GM12878 (cell line): ENCODE measurements around the gene TRIM74. TPM values are rescaled to one million over a fixed set of nuclear protein-coding genes. Genes with fewer than 3 reads are reported as not detected.
A peak's percentile ranks its signal among the peaks of the same experiment; 100 is the strongest.
"Not testable (repeated sequence)": the region's sequence is repeated elsewhere in the genome, so short reads cannot be mapped to it uniquely, and the experiment has no call there.

Experiments used
- ATAC-seq: fragments of 200-7000 bp; cut with Tn5 transposase; 3 replicates; pipeline ENCODE4 v1.9.1; 2020; ENCODE audit warnings: mild to moderate bottlenecking, moderate library complexity
- BruUV-seq: library from RNA; stranded (reverse); fragments of 400-500 nt; replicated peaks from 2 replicates; lab custom pipeline; 2021; lab: Mats Ljungman, UMichigan
- CTCF ChIA-PET: fragments of 300-600 bp; sonication (Branson Sonifier 250); formaldehyde crosslinking; extraction: SDS; loops from one replicate; lab custom pipeline; 2021; ENCODE audit warnings: inconsistent platforms; lab: Yijun Ruan, JAX
- POLR2A ChIA-PET: fragments of 350-600 bp; formaldehyde crosslinking; extraction: SDS; loops from one replicate; lab custom pipeline; 2021; ENCODE audit warnings: inconsistent platforms; lab: Charles Lee
- RAD21 ChIA-PET: fragments of 300-600 bp; sonication (Branson Sonifier 250); formaldehyde crosslinking; loops from one replicate; lab custom pipeline; 2023; ENCODE audit warnings: antibody characterized with exemption; ENCODE audit not compliant: unreplicated experiment; lab: Charles Lee
- SMC1A ChIA-PET: fragments of 300-600 bp; sonication (Branson Sonifier 250); formaldehyde crosslinking; loops from one replicate; lab custom pipeline; 2023; ENCODE audit not compliant: unreplicated experiment, uncharacterized antibody; lab: Charles Lee
- DNase-seq: peaks from one replicate; pipeline ENCODE4 v3.0.0-alpha.2; 2011; ENCODE audit warnings: low read depth, low spot score
- FAIRE-seq: peaks from 3 replicates; lab custom pipeline; 2011; peaks lifted over from hg19 to GRCh38; lab: Jason Lieb, UNC
- H2AFZ ChIP-seq: 2 replicates; pipeline ENCODE4 v1.6.0; 2011; ENCODE audit warnings: low read depth, low read length, control low read depth; ENCODE audit not compliant: control insufficient read depth
- H3K27ac ChIP-seq: 2 replicates; pipeline ENCODE4 v1.5.1; 2011; ENCODE audit warnings: control low read depth; ENCODE audit not compliant: control insufficient read depth, insufficient read depth
- H3K27me3 ChIP-seq, 2 experiments: replicated peaks in 1 of 2; 2 replicates each; pipeline versions ENCODE4 v1.6.0 to v1.6.1; 2011; ENCODE audit warnings: low read length in 1 of 2; ENCODE audit not compliant: control insufficient read depth in 2 of 2, insufficient read depth in 2 of 2
- H3K36me3 ChIP-seq, 2 experiments: 2 replicates each; pipeline ENCODE4 v1.5.1; 2011; ENCODE audit warnings: low read length in 1 of 2; ENCODE audit not compliant: control insufficient read depth in 2 of 2, insufficient read depth in 2 of 2
- H3K4me1 ChIP-seq: 2 replicates; pipeline ENCODE4 v1.6.1; 2011; ENCODE audit warnings: mild to moderate bottlenecking, low read length, moderate library complexity, mixed read lengths; ENCODE audit not compliant: control insufficient read depth, insufficient read depth
- H3K4me2 ChIP-seq: 2 replicates; pipeline ENCODE4 v1.6.0; 2011; ENCODE audit warnings: control low read depth; ENCODE audit not compliant: control insufficient read depth, insufficient read depth
- H3K4me3 ChIP-seq: fragments of 200-600 bp; sonication (generic); 2 replicates; pipeline ENCODE4 v1.5.1; 2016
- H3K79me2 ChIP-seq: 2 replicates; pipeline ENCODE4 v1.6.0; 2011; ENCODE audit warnings: low read length; ENCODE audit not compliant: control insufficient read depth, insufficient read depth
- H3K9ac ChIP-seq: 2 replicates; pipeline ENCODE4 v1.8.0; 2011; ENCODE audit warnings: low read length, control low read depth, mixed read lengths; ENCODE audit not compliant: control insufficient read depth, insufficient read depth
- H3K9me3 ChIP-seq: replicated peaks from 3 replicates; pipeline ENCODE4 v1.5.1; 2011; ENCODE audit warnings: mild to moderate bottlenecking, low read length; ENCODE audit not compliant: control insufficient read depth, insufficient read depth
- H4K20me1 ChIP-seq: 2 replicates; pipeline ENCODE4 v1.6.0; 2011; ENCODE audit not compliant: control insufficient read depth, insufficient read depth
- WGBS: methylation state at CpG from one replicate; pipeline ENCODE4 v1.1.6; 2016; ENCODE audit warnings: low lambda C conversion rate; ENCODE audit not compliant: insufficient replicate concordance, insufficient coverage; ENCODE audit errors: missing lambda C conversion rate; 5-methylcytosine and 5-hydroxymethylcytosine counted together
- in situ Hi-C: fragments of 300-500 bp; cut with MboI; formaldehyde crosslinking; loops from 9 replicates; pipeline ENCODE4 v1.14.3; 2018; ENCODE audit warnings: mixed read lengths
- intact Hi-C: fragments of 100-400 bp; cut with micrococcal nuclease; formaldehyde crosslinking; loops from one replicate; pipeline ENCODE4 v1.14.2; 2022; ENCODE audit not compliant: unreplicated experiment
- polyA plus RNA-seq, 11 experiments: library from polyadenylated mRNA; depleted of rRNA in 4 of 11; unstranded in 6 of 11; stranded (reverse) in 5 of 11; fragments of >200 nt; fragmentation: Nextera tagmentation in 4 of 11; fragmentation: Illumina TruSeq in 1 of 11; extraction: Ambion mirVana in 4 of 11; extraction: Trizol in 1 of 11; gene quantifications; 1 replicate in 1 of 11; 2 replicates in 10 of 11; pipeline versions ENCODE4 v1.2.1 to v1.2.3, GENCODE V29; 2011 to 2016; ENCODE audit warnings: inconsistent platforms in 2 of 11, missing spikeins in 2 of 11, low read depth in 1 of 11
- total RNA-seq, 4 experiments: library from RNA; depleted of rRNA in 3 of 4; stranded (reverse); fragments of >200 nt in 3 of 4; fragmentation: Illumina TruSeq in 1 of 4; extraction: Trizol in 1 of 4; gene quantifications; 2 replicates each; pipeline versions ENCODE4 v1.2.1 to v1.2.3, GENCODE V29; 2013 to 2021

Gene TRIM74
- total and polyA plus RNA-seq, 10 of the 15 experiments (the other 5 are each of a cell fraction or from before 2014, with no cell fraction given): 0.10 to 0.48 (median 0.21) TPM; not detected in 6

- H3K4me1 ChIP-seq, FAIRE-seq, CTCF ChIA-PET, DNase-seq, H3K4me2 ChIP-seq, SMC1A ChIA-PET, H3K27ac ChIP-seq, H3K27me3 ChIP-seq, H3K9me3 ChIP-seq, POLR2A ChIA-PET, H3K79me2 ChIP-seq, H3K36me3 ChIP-seq, in situ Hi-C loops, H2AFZ ChIP-seq, intact Hi-C loops, RAD21 ChIA-PET, H4K20me1 ChIP-seq: not testable (repeated sequence)
- TSS peak; percentile 87 for BruUV-seq
- WGBS: 0% methylated on average over 2 of the region's 43 CpGs
- Histone ChIP-seq H3K9ac (peak overlapping the region; percentile 35; the same call in 1 of the 2 replicates), H3K4me3 (peak overlapping the region; percentile 67; the same call in 1 of the 2 replicates)
- peak; percentile 84 for ATAC-seq
Measured at GRCh38 chr7:72953901-72954562, 15.2 kb downstream of the TRIM74 start.

DNA sequence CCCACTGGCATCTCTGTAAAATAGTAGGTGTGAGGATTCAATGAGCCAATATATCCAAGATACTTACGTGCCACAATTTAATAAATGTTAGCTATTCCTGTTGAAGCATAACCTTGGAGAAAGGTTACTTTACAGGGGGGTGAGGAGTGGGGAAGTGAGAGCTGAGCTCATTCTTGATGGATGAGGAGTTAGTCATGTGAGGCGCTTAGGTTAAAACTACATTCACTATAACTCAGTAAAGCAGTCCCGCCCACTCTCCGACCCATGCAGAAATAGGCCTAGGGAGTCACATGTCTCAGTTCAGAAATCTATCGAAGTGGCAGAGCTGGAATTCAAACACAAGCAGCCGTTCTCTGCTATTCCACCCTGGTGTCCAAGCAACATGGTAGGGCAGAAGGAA is 18.8 kb downstream of the TRIM74 start:
- no CpG with 5 or more reads among the region's 6 CpGs for WGBS
- intact Hi-C loops, SMC1A ChIA-PET: not testable (repeated sequence)

GRCh38 chr7:72949686-72950085 is 19.6 kb downstream of the TRIM74 start:
- intact Hi-C loops, BruUV-seq, POLR2A ChIA-PET, H3K79me2 ChIP-seq, H3K9me3 ChIP-seq, SMC1A ChIA-PET, H2AFZ ChIP-seq, CTCF ChIA-PET, ATAC-seq, H3K9ac ChIP-seq, H4K20me1 ChIP-seq, DNase-seq, H3K4me2 ChIP-seq, RAD21 ChIA-PET, H3K4me3 ChIP-seq, H3K27ac ChIP-seq, H3K4me1 ChIP-seq, FAIRE-seq, H3K36me3 ChIP-seq, H3K27me3 ChIP-seq, in situ Hi-C loops: not testable (repeated sequence)
- WGBS: 95% methylated on average over 4 of the region's 6 CpGs

More for the DNA sequence above, 18.8 kb downstream of the TRIM74 start:
- H2AFZ ChIP-seq, DNase-seq, H3K4me1 ChIP-seq, H3K4me3 ChIP-seq, H3K27ac ChIP-seq, FAIRE-seq, in situ Hi-C loops, H3K79me2 ChIP-seq, RAD21 ChIA-PET, H3K9me3 ChIP-seq, BruUV-seq, H4K20me1 ChIP-seq, H3K4me2 ChIP-seq, H3K27me3 ChIP-seq, POLR2A ChIA-PET, H3K9ac ChIP-seq, CTCF ChIA-PET, H3K36me3 ChIP-seq, ATAC-seq: not testable (repeated sequence)

GRCh38 chr7:72949276-72949675 is 20.0 kb downstream of the TRIM74 start:
- ATAC-seq, H3K4me3 ChIP-seq, POLR2A ChIA-PET, H3K4me2 ChIP-seq, H3K27me3 ChIP-seq, RAD21 ChIA-PET, FAIRE-seq, CTCF ChIA-PET, H3K27ac ChIP-seq, in situ Hi-C loops, H3K9ac ChIP-seq, H2AFZ ChIP-seq, H3K9me3 ChIP-seq, SMC1A ChIA-PET, H3K4me1 ChIP-seq, BruUV-seq, H3K79me2 ChIP-seq, DNase-seq, H3K36me3 ChIP-seq, intact Hi-C loops, H4K20me1 ChIP-seq: not testable (repeated sequence)
- WGBS: 96% methylated on average over 7 of the region's 9 CpGs
